ENCODE data around the gene CDHR3. TPM values are rescaled to one million over a fixed set of nuclear protein-coding genes. Genes with fewer than 3 reads are reported as not detected.
"Not testable (repeated sequence)": the region's sequence is repeated elsewhere in the genome, so short reads cannot be mapped to it uniquely, and the experiment has no call there.

The CDHR3 gene
- total and polyA plus RNA-seq, 4 donors: 1.0 to 5.1 (median 3.0) TPM

DNA sequence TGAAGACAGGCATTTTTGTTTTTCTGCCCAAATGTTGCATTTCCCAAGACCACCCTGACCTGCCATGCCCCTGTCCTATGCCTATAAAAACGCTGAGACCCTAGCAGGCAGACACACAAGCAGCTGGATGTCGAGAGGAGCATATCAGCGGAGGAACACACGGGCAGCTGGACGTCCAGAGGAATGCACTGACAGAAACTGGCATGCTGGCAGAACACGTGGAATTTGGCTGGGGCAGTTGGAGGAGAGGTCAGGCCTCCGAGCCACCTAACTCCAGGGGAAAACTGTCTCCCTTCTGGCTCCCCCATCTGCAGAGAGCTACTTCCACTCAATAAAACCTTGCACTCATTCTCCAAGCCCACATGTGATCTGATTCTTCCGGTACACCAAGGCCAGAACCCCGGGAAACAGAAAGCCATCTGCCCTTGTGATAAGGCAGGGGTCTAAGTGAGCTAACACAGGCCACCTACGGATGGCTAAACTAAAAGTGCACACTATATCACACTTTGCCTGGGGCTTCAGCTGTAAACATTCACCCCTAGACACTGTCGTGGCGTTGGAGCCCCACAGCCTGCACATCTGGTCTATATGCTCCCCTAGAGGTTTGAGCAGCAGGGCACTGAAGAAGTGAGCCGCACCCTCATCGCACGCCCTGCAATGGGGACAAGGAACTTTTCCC lies 10.0 kb upstream of the CDHR3 start:
- WGBS, 2 donors: 70 to 80% methylated on average over 15 of the region's 15 CpGs
- no peaks in the 10 kb centered on the region for H3K27me3 ChIP-seq (ENCODE audit: control insufficient read depth in 1 of 2, insufficient read depth in 2 of 2, low read length in 1 of 2)
- ATAC-seq (ENCODE audit: low FRiP score): no peak

DNA sequence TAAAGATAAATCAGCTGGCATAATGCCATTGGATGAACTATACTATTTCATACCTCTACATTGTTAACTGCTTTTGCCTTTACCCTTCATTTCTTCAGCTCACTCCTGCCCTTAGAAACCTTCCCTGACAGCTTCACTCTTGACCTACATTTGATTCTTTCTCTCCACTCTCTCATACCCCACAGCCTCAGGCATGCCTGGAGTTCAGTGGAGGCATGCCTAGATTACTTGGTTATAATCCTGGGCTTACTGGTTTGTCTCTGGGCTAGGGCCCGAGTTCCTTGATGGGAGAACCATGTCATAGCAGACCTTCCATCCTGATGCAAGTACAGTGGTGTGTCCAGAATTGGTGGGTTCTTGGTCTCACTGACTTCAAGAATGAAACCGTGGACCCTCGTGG lies 8.4 kb upstream of the CDHR3 start:
- no peak for DNase-seq
- no peaks in the 10 kb centered on the region for H3K27me3 ChIP-seq (ENCODE audit: control insufficient read depth in 1 of 2, insufficient read depth in 2 of 2, low read length in 1 of 2)
- WGBS, 2 donors: 86 to 88% methylated on average over 3 of the region's 3 CpGs

More for the DNA sequence above, 10.0 kb upstream of the CDHR3 start:
- intact Hi-C loops (cut with DNase I): no loop called here
- no peaks in the 10 kb centered on the region for H3K4me1 ChIP-seq (ENCODE audit: control insufficient read depth in 1 of 2, insufficient read depth in 2 of 2, low read length in 2 of 2)
- H3K9me3 ChIP-seq (ENCODE audit: control insufficient read depth, low read length): peaks cover 7% of the 10 kb centered on the region
- H3K36me3 ChIP-seq (ENCODE audit: control insufficient read depth in 1 of 2, insufficient read depth in 2 of 2, low read length in 1 of 2): no peaks in the 10 kb centered on the region
- no peak overlapping the region for H3K27ac ChIP-seq (ENCODE audit: low read depth in 1 of 2, low read length in 2 of 2)
- no peak for DNase-seq
- no peak overlapping the region for H3K4me3 ChIP-seq (ENCODE audit: low read length in 2 of 2)

DNA sequence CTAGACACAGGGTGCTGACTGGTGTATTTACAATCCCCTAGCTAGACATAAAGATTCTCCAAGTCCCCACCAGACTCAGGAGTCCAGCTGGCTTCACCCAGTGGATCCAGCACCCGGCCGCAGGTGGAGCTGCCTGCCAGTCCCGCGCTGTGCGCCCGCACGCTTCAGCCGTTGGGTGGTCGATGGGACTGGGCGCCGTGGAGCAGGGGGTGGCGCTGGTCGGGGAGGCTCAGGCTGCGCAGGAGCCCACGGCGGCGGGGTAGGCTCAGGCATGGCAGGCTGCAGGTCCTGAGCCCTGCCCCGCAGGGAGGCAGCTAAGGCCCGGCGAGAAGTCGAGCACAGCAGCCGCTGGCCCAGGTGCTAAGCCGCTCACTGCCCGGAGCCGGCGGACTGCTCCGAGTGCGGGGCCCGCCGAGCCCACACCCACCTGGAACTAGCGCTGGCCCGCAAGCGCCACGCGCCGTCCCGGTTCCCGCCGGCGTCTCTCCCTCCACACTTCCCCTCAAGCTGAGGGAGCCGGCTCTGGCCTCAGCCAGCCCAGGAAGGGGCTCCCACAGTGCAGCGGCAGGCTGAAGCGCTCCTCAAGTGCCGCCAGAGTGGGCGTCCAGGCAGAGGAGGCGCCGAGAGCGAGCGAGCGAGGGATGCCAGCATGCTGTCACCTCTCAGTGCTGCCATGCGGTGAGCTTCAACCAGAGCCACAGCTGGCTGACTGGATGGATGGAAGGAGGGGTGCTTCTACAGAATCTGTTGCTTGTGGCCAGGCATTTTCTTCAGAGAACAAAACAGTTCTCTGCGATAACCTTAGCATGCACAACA lies 7.2 kb upstream of the CDHR3 start:
- 88% methylated on average over 40 to 52 of the region's 52 CpGs for WGBS, 2 donors
- H3K4me3 ChIP-seq (ENCODE audit: low read length in 2 of 2); DNase-seq; ATAC-seq (ENCODE audit: low FRiP score); H3K36me3 ChIP-seq (ENCODE audit: control insufficient read depth in 1 of 2, insufficient read depth in 2 of 2, low read length in 1 of 2); H3K4me1 ChIP-seq (ENCODE audit: control insufficient read depth in 1 of 2, insufficient read depth in 2 of 2, low read length in 2 of 2); H3K27me3 ChIP-seq (ENCODE audit: control insufficient read depth in 1 of 2, insufficient read depth in 2 of 2, low read length in 1 of 2); H3K9me3 ChIP-seq (ENCODE audit: control insufficient read depth, low read length); H3K27ac ChIP-seq (ENCODE audit: low read depth in 1 of 2, low read length in 2 of 2); intact Hi-C loops (cut with DNase I): not testable (repeated sequence)

More for the DNA sequence above, 8.4 kb upstream of the CDHR3 start:
- Histone ChIP-seq H3K4me3 (ENCODE audit: low read length in 2 of 2) (no peak overlapping the region), H3K36me3 (ENCODE audit: control insufficient read depth in 1 of 2, insufficient read depth in 2 of 2, low read length in 1 of 2) (no peaks in the 10 kb centered on the region), H3K27ac (ENCODE audit: low read depth in 1 of 2, low read length in 2 of 2) (no peak overlapping the region), H3K4me1 (ENCODE audit: control insufficient read depth in 1 of 2, insufficient read depth in 2 of 2, low read length in 2 of 2) (no peaks in the 10 kb centered on the region), H3K9me3 (ENCODE audit: control insufficient read depth, low read length) (peaks cover 7% of the 10 kb centered on the region)
- intact Hi-C loops (cut with DNase I): no loop called here
- ATAC-seq (ENCODE audit: low FRiP score): no peak

- Histone ChIP-seq H3K27me3 (ENCODE audit: control insufficient read depth in 1 of 2, insufficient read depth in 2 of 2, low read length in 1 of 2) (no peaks in the 10 kb centered on the region), H3K4me3 (ENCODE audit: low read length in 2 of 2) (no peak overlapping the region), H3K9me3 (ENCODE audit: control insufficient read depth, low read length) (no peaks in the 10 kb centered on the region), H3K27ac (ENCODE audit: low read depth in 1 of 2, low read length in 2 of 2) (no peak overlapping the region), H3K4me1 (ENCODE audit: control insufficient read depth in 1 of 2, insufficient read depth in 2 of 2, low read length in 2 of 2) (no peaks in the 10 kb centered on the region), H3K36me3 (ENCODE audit: control insufficient read depth in 1 of 2, insufficient read depth in 2 of 2, low read length in 1 of 2) (no peaks in the 10 kb centered on the region)
- intact Hi-C loops (cut with DNase I): no loop called here
- WGBS, 2 donors: 75 to 80% methylated on average over 3 of the region's 3 CpGs
- DNase-seq: no peak
- no peak for ATAC-seq (ENCODE audit: low FRiP score)
Observed at GRCh38 chr7:105958012-105958411, 5.1 kb upstream of the CDHR3 start.

GRCh38 chr7:105962353-105962752 lies 711 bp upstream of the CDHR3 start:
- Histone ChIP-seq H3K4me1 (ENCODE audit: control insufficient read depth in 1 of 2, insufficient read depth in 2 of 2, low read length in 2 of 2) (no peaks in the 10 kb centered on the region), H3K9me3 (ENCODE audit: control insufficient read depth, low read length) (no peaks in the 10 kb centered on the region), H3K36me3 (ENCODE audit: control insufficient read depth in 1 of 2, insufficient read depth in 2 of 2, low read length in 1 of 2) (no peaks in the 10 kb centered on the region), H3K27ac (ENCODE audit: low read depth in 1 of 2, low read length in 2 of 2) (no peak overlapping the region), H3K27me3 (ENCODE audit: control insufficient read depth in 1 of 2, insufficient read depth in 2 of 2, low read length in 1 of 2) (no peaks in the 10 kb centered on the region), H3K4me3 (ENCODE audit: low read length in 2 of 2) (no peak overlapping the region)
- whole genome bisulfite sequencing, 2 donors: 84 to 86% methylated on average over 7 of the region's 7 CpGs
- ATAC-seq (ENCODE audit: low FRiP score) (no peak), DNase-seq (no peak)
- intact Hi-C loops (cut with DNase I): no loop called here

DNA sequence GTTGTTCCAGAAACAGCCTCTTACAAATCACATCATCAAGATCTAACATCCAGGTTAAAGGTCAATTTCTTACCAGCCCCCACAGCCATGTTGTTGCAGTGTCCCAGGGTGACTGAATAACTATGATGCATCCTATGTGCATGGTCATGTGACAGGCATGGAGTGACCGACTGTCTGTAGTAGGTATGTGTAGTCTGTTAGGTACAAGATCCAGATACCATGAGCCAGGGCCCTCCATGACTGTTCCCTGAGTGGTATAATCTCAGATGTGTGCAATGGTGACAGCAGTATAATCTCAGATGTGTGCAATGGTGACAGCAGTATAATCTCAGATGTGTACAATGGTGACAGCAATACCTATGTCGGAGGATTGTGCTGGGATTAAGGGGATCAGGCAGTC lies 8.8 kb downstream of the CDHR3 start:
- no peak overlapping the region for H3K4me3 ChIP-seq (ENCODE audit: low read length in 2 of 2)
- H3K27me3 ChIP-seq (ENCODE audit: control insufficient read depth in 1 of 2, insufficient read depth in 2 of 2, low read length in 1 of 2): no peaks in the 10 kb centered on the region
- H3K9me3 ChIP-seq (ENCODE audit: control insufficient read depth, low read length): no peaks in the 10 kb centered on the region
- ATAC-seq (ENCODE audit: low FRiP score) (no peak), DNase-seq (no peak)
- no peaks in the 10 kb centered on the region for H3K36me3 ChIP-seq (ENCODE audit: control insufficient read depth in 1 of 2, insufficient read depth in 2 of 2, low read length in 1 of 2)
- no peak overlapping the region for H3K27ac ChIP-seq (ENCODE audit: low read depth in 1 of 2, low read length in 2 of 2)
- H3K4me1 ChIP-seq (ENCODE audit: control insufficient read depth in 1 of 2, insufficient read depth in 2 of 2, low read length in 2 of 2): no peaks in the 10 kb centered on the region
- WGBS, 2 donors: 84 to 92% methylated on average over 2 of the region's 2 CpGs
- intact Hi-C loops (cut with DNase I): no loop called here

GRCh38 chr7:105972276-105972675 lies 9.2 kb downstream of the CDHR3 start:
- H3K36me3 ChIP-seq (ENCODE audit: control insufficient read depth in 1 of 2, insufficient read depth in 2 of 2, low read length in 1 of 2): no peaks in the 10 kb centered on the region
- H3K4me3 ChIP-seq (ENCODE audit: low read length in 2 of 2): no peak overlapping the region
- no peaks in the 10 kb centered on the region for H3K9me3 ChIP-seq (ENCODE audit: control insufficient read depth, low read length)
- H3K27me3 ChIP-seq (ENCODE audit: control insufficient read depth in 1 of 2, insufficient read depth in 2 of 2, low read length in 1 of 2): no peaks in the 10 kb centered on the region
- 45 to 70% methylated on average over 4 of the region's 4 CpGs for WGBS, 2 donors
- H3K4me1 ChIP-seq (ENCODE audit: control insufficient read depth in 1 of 2, insufficient read depth in 2 of 2, low read length in 2 of 2): no peaks in the 10 kb centered on the region
- DNase-seq (no peak), ATAC-seq (ENCODE audit: low FRiP score) (no peak)
- intact Hi-C loops (cut with DNase I): no loop called here
- no peak overlapping the region for H3K27ac ChIP-seq (ENCODE audit: low read depth in 1 of 2, low read length in 2 of 2)

GRCh38 chr7:105974471-105974870 lies 11.4 kb downstream of the CDHR3 start:
- DNase-seq (no peak), ATAC-seq (ENCODE audit: low FRiP score) (no peak)
- 67 to 70% methylated on average over 5 of the region's 5 CpGs for WGBS, 2 donors
- no peak overlapping the region for H3K4me3 ChIP-seq (ENCODE audit: low read length in 2 of 2)
- no peaks in the 10 kb centered on the region for H3K27me3 ChIP-seq (ENCODE audit: control insufficient read depth in 1 of 2, insufficient read depth in 2 of 2, low read length in 1 of 2)
- no peaks in the 10 kb centered on the region for H3K4me1 ChIP-seq (ENCODE audit: control insufficient read depth in 1 of 2, insufficient read depth in 2 of 2, low read length in 2 of 2)
- H3K27ac ChIP-seq (ENCODE audit: low read depth in 1 of 2, low read length in 2 of 2): no peak overlapping the region
- intact Hi-C loops (cut with DNase I): no loop called here
- H3K36me3 ChIP-seq (ENCODE audit: control insufficient read depth in 1 of 2, insufficient read depth in 2 of 2, low read length in 1 of 2): no peaks in the 10 kb centered on the region
- H3K9me3 ChIP-seq (ENCODE audit: control insufficient read depth, low read length): no peaks in the 10 kb centered on the region

All from aorta (tissue), 5 donors.